SKM-1 treated with dmso at 0.1 percent for 144 hours (cell line): ENCODE results near the gene ASTN2.

Experiments used
- DNase-seq: peaks from one replicate; lab custom pipeline; 2025; ENCODE audit not compliant: unreplicated experiment; lab: John Stamatoyannopoulos, UW

The ASTN2 gene

GRCh38 chr9:116378873-116379272, 1036.0 kb downstream of the ASTN2 start:
- no peak for DNase-seq

GRCh38 chr9:116377179-116377798, 1037.6 kb downstream of the ASTN2 start:
- no peak for DNase-seq
